Measurements from ENCODE around the gene STK17B. TPM values are rescaled to one million over a fixed set of nuclear protein-coding genes. Genes with fewer than 3 reads are reported as not detected.

The STK17B gene
- total RNA-seq = 6.1 and 7.1 TPM in 2 replicates

GRCh38 chr2:196171248-196171871, at the start of gene STK17B:
TSS of gene STK17B (minus strand) at chr2:196171578. CDS start at chr2:196163383, 8,195 bp downstream.

Other genes with a start within 250 kb of the STK17B start
- gene DNAH7, start 102.7 kb downstream of the STK17B start, total RNA-seq = under 0.01 TPM in 2 replicates